ENCODE results near the gene BNIP2. TPM values are rescaled to one million over a fixed set of nuclear protein-coding genes. Genes with fewer than 3 reads are reported as not detected.
A peak's percentile ranks its signal among the peaks of the same experiment; 100 is the strongest.

Gene BNIP2
- total and polyA plus RNA-seq, 2 of the 13 experiments (the other 11 are each of a cell fraction or from before 2014, with no cell fraction given): 17.4 to 57.6 TPM

DNA sequence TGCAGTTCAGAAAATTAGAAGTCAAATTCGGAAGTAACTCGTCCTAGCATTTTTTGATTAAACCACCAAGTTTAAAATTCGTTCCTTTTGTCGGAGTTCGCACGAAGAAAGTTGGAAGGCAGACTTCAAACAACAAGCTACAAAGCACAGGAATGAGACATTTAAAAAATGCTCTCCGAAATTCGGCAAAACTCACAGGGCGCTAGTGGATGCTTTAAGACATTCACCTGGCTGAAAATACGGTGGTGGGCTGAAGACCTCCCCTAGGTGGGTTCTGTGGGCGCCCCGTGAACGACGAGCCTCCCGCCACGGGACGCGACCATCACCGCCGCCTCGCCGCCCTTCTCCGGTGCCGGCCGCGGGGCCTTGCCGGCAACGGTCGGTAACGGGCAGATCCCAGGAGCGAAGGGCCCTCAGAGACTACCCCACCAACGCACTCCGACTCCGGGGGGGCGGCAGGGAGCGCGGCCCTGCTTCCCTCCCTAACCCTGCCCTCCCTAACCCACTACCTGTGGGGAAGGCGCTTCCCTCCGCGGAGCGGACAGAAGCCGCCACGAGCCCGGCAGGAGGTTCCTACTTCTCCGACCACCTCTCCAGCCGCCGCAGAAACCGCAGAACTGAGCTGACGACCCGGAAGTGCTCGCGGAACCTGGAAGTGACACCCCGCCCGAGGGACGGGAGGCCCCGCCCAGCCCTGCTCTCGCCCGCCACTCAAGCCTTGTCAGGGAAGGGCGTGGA is 32.1 kb downstream of the BNIP2 start, which contains the start of gene GTF2A2 (continued):
- TF ChIP-seq, protein P1, sequence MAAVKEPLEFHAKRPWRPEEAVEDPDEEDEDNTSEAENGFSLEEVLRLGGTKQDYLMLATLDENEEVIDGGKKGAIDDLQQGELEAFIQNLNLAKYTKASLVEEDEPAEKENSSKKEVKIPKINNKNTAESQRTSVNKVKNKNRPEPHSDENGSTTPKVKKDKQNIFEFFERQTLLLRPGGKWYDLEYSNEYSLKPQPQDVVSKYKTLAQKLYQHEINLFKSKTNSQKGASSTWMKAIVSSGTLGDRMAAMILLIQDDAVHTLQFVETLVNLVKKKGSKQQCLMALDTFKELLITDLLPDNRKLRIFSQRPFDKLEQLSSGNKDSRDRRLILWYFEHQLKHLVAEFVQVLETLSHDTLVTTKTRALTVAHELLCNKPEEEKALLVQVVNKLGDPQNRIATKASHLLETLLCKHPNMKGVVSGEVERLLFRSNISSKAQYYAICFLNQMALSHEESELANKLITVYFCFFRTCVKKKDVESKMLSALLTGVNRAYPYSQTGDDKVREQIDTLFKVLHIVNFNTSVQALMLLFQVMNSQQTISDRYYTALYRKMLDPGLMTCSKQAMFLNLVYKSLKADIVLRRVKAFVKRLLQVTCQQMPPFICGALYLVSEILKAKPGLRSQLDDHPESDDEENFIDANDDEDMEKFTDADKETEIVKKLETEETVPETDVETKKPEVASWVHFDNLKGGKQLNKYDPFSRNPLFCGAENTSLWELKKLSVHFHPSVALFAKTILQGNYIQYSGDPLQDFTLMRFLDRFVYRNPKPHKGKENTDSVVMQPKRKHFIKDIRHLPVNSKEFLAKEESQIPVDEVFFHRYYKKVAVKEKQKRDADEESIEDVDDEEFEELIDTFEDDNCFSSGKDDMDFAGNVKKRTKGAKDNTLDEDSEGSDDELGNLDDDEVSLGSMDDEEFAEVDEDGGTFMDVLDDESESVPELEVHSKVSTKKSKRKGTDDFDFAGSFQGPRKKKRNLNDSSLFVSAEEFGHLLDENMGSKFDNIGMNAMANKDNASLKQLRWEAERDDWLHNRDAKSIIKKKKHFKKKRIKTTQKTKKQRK (IDR thresholded peaks at IDR 0.05; ENCODE audit: low read length): no peak
- TF ChIP-seq ZNF891 (CRISPR knock-in tag; IDR thresholded peaks at IDR 0.05) (peak; percentile 78), MTF2 (CRISPR knock-in tag; IDR thresholded peaks at IDR 0.05; ENCODE audit: borderline replicate concordance) (no peak), BRCA1 (CRISPR knock-in tag; IDR thresholded peaks at IDR 0.05) (no peak), ZNF230 (CRISPR knock-in tag; IDR thresholded peaks at IDR 0.05) (peak; percentile 81; the same call in 1 of the 2 replicates), HCFC1 (IDR thresholded peaks at IDR 0.05; ENCODE audit: low read depth, low read length) (peak; percentile 45; the same call in 1 of the 2 replicates), DNMT3B (CRISPR knock-in tag; conservative IDR thresholded peaks at IDR 0.05) (no peak; the same call in 1 of the 2 replicates), MXD4 (CRISPR knock-in tag; IDR thresholded peaks at IDR 0.05) (peak; percentile 70; the same call in 1 of the 2 replicates), RBM22 (optimal IDR thresholded peaks at IDR 0.05; ENCODE audit: low read length) (peak; percentile 95), ZNF556 (CRISPR knock-in tag; IDR thresholded peaks at IDR 0.05; ENCODE audit: borderline replicate concordance) (peak; percentile 86), NR3C1 (CRISPR knock-in tag; IDR thresholded peaks at IDR 0.05) (no peak), NCOA5 (CRISPR knock-in tag; IDR thresholded peaks at IDR 0.05) (no peak), ZNF777 (CRISPR knock-in tag; IDR thresholded peaks at IDR 0.05) (peak; percentile 20; the same call in 1 of the 2 replicates), ZNF703 (CRISPR knock-in tag; IDR thresholded peaks at IDR 0.05; ENCODE audit: borderline replicate concordance) (0 out of 2 replicates have a peak, but pooled peaks have one; percentile 61), KDM2A (CRISPR knock-in tag; IDR thresholded peaks at IDR 0.05; ENCODE audit: borderline replicate concordance, low read depth) (peak; percentile 99), KMT2B (CRISPR knock-in tag; IDR thresholded peaks at IDR 0.05) (peak; percentile 91), ZSCAN29 (CRISPR knock-in tag; conservative IDR thresholded peaks at IDR 0.05) (0 out of 2 replicates have a peak, but pooled peaks have one; percentile 57)
- TF ChIP-seq, protein P2, sequence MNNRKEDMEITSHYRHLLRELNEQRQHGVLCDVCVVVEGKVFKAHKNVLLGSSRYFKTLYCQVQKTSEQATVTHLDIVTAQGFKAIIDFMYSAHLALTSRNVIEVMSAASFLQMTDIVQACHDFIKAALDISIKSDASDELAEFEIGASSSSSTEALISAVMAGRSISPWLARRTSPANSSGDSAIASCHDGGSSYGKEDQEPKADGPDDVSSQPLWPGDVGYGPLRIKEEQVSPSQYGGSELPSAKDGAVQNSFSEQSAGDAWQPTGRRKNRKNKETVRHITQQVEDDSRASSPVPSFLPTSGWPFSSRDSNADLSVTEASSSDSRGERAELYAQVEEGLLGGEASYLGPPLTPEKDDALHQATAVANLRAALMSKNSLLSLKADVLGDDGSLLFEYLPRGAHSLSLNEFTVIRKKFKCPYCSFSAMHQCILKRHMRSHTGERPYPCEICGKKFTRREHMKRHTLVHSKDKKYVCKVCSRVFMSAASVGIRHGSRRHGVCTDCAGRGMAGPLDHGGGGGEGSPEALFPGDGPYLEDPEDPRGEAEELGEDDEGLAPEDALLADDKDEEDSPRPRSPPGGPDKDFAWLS (CRISPR knock-in tag; IDR thresholded peaks at IDR 0.05; ENCODE audit: borderline replicate concordance): peak; percentile 55; the same call in 1 of the 2 replicates
- TF ChIP-seq, protein P3, sequence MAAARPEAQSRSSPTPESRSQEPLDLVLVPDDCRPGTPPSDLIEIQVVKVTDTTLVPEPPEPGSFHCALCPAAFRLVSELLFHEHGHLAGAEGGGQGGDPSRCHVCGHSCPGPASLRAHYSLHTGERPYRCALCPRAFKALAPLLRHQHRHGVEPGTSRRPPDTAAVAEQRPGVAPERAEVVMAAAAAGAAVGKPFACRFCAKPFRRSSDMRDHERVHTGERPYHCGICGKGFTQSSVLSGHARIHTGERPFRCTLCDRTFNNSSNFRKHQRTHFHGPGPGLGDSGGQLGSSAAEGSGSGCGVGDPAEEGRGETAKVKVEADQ (CRISPR knock-in tag; IDR thresholded peaks at IDR 0.05; ENCODE audit: borderline replicate concordance): no peak
- TF ChIP-seq, protein P4, sequence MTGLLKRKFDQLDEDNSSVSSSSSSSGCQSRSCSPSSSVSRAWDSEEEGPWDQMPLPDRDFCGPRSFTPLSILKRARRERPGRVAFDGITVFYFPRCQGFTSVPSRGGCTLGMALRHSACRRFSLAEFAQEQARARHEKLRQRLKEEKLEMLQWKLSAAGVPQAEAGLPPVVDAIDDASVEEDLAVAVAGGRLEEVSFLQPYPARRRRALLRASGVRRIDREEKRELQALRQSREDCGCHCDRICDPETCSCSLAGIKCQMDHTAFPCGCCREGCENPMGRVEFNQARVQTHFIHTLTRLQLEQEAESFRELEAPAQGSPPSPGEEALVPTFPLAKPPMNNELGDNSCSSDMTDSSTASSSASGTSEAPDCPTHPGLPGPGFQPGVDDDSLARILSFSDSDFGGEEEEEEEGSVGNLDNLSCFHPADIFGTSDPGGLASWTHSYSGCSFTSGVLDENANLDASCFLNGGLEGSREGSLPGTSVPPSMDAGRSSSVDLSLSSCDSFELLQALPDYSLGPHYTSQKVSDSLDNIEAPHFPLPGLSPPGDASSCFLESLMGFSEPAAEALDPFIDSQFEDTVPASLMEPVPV (CRISPR knock-in tag; IDR thresholded peaks at IDR 0.05): no peak
- TF ChIP-seq, protein P5, sequence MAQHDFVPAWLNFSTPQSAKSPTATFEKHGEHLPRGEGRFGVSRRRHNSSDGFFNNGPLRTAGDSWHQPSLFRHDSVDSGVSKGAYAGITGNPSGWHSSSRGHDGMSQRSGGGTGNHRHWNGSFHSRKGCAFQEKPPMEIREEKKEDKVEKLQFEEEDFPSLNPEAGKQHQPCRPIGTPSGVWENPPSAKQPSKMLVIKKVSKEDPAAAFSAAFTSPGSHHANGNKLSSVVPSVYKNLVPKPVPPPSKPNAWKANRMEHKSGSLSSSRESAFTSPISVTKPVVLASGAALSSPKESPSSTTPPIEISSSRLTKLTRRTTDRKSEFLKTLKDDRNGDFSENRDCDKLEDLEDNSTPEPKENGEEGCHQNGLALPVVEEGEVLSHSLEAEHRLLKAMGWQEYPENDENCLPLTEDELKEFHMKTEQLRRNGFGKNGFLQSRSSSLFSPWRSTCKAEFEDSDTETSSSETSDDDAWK (CRISPR knock-in tag; IDR thresholded peaks at IDR 0.05): no peak
